HEK293 (cell line): Measurements from ENCODE around the gene POGZ.

Source experiments
- CTCF ChIA-PET: fragments of 350-600 bp; formaldehyde crosslinking; extraction: SDS; loops from one replicate; lab custom pipeline; 2021; ENCODE audit warnings: antibody characterized with exemption; lab: Yijun Ruan, JAX
- POLR2A ChIA-PET: fragments of 300-600 bp; formaldehyde crosslinking; extraction: SDS; loops from one replicate; lab custom pipeline; 2020; ENCODE audit warnings: antibody characterized with exemption, inconsistent platforms; lab: Yijun Ruan, JAX
- H3K27ac ChIP-seq: fragments of 200-500 bp; sonication (Bioruptor generic); 2 replicates; pipeline ENCODE4 v1.5.1; 2014; ENCODE audit warnings: low read depth, low read length, control low read depth, inconsistent platforms; ENCODE audit errors: extremely low read depth
- H3K36me3 ChIP-seq, 2 experiments: fragments of 200-500 bp in 1 of 2; sonication (Bioruptor generic) in 1 of 2; 1 replicate in 1 of 2; 2 replicates in 1 of 2; pipeline ENCODE4 v1.5.1; 2014 to 2017; ENCODE audit warnings: inconsistent platforms in 2 of 2, low read length in 2 of 2; ENCODE audit not compliant: control insufficient read depth in 2 of 2, insufficient read depth in 1 of 2
- H3K4me1 ChIP-seq: fragments of 200-500 bp; sonication (Bioruptor generic); 2 replicates; pipeline ENCODE4 v1.5.1; 2014; ENCODE audit warnings: mild to moderate bottlenecking, low read length, inconsistent platforms; ENCODE audit not compliant: control insufficient read depth, insufficient read depth
- H3K4me3 ChIP-seq: 2 replicates; pipeline ENCODE4 v1.5.1; 2011; ENCODE audit warnings: low read depth, mild to moderate bottlenecking, control low read depth, low read length, moderate library complexity
- H3K9me3 ChIP-seq: fragments of 200-500 bp; sonication (Bioruptor generic); 2 replicates; pipeline ENCODE4 v1.5.1; 2014; ENCODE audit warnings: low read depth, low read length, inconsistent platforms; ENCODE audit not compliant: control insufficient read depth, insufficient read depth
- KLF7 ChIP-seq: fragments of 450-650 bp; formaldehyde crosslinking; IDR thresholded peaks from 2 replicates; pipeline ENCODE4 v1.5.1; 2016; ENCODE audit warnings: missing biosample characterization, missing genetic modification characterization, borderline replicate concordance
- MZF1 ChIP-seq: fragments of 450-650 bp; formaldehyde crosslinking; IDR thresholded peaks from 2 replicates; pipeline ENCODE4 v1.5.1; 2017; ENCODE audit warnings: missing biosample characterization, missing genetic modification characterization, borderline replicate concordance
- PBX3 ChIP-seq: sonication (generic); formaldehyde crosslinking; IDR thresholded peaks from 2 replicates; pipeline ENCODE4 v1.8.1; 2022; ENCODE audit warnings: mild to moderate bottlenecking, moderate library complexity, missing genetic modification reagents
- SCRT2 ChIP-seq: fragments of 450-650 bp; formaldehyde crosslinking; IDR thresholded peaks from 2 replicates; pipeline ENCODE4 v1.5.1; 2016; ENCODE audit warnings: missing biosample characterization, missing genetic modification characterization
- TRIM28 ChIP-seq: IDR thresholded peaks from 2 replicates; pipeline ENCODE4 v1.6.1; 2011; ENCODE audit warnings: low read length, control low read depth, borderline replicate concordance
- WT1 ChIP-seq: fragments of 450-650 bp; formaldehyde crosslinking; IDR thresholded peaks from 2 replicates; pipeline ENCODE4 v1.5.1; 2016; ENCODE audit warnings: missing biosample characterization, missing genetic modification characterization
- YY2 ChIP-seq: fragments of 450-650 bp; formaldehyde crosslinking; IDR thresholded peaks from 2 replicates; pipeline ENCODE4 v1.5.1; 2016; ENCODE audit warnings: missing biosample characterization, missing genetic modification characterization
- ZBTB17 ChIP-seq: fragments of 450-650 bp; formaldehyde crosslinking; IDR thresholded peaks from 2 replicates; pipeline ENCODE4 v1.5.1; 2016; ENCODE audit warnings: missing biosample characterization, missing genetic modification characterization
- ZBTB26 ChIP-seq: fragments of 450-650 bp; formaldehyde crosslinking; optimal IDR thresholded peaks from 2 replicates; pipeline ENCODE3; 2016; ENCODE audit warnings: missing biosample characterization, mild to moderate bottlenecking, missing genetic modification characterization
- ZIC2 ChIP-seq: fragments of 450-650 bp; formaldehyde crosslinking; IDR thresholded peaks from 2 replicates; pipeline ENCODE4 v1.5.1; 2016; ENCODE audit warnings: missing biosample characterization, missing genetic modification characterization
- ZNF140 ChIP-seq: fragments of 450-650 bp; formaldehyde crosslinking; IDR thresholded peaks from 2 replicates; pipeline ENCODE4 v1.5.1; 2016; ENCODE audit warnings: missing biosample characterization, missing genetic modification characterization
- ZNF16 ChIP-seq: fragments of 450-650 bp; formaldehyde crosslinking; IDR thresholded peaks from 2 replicates; pipeline ENCODE4 v1.5.1; 2016; ENCODE audit warnings: low read depth, missing biosample characterization, missing genetic modification characterization
- ZNF248 ChIP-seq: fragments of 450-650 bp; formaldehyde crosslinking; IDR thresholded peaks from 2 replicates; pipeline ENCODE4 v1.5.1; 2017; ENCODE audit warnings: missing biosample characterization, missing genetic modification characterization
- ZNF488 ChIP-seq: fragments of 450-650 bp; formaldehyde crosslinking; IDR thresholded peaks from 2 replicates; pipeline ENCODE4 v1.5.1; 2016; ENCODE audit warnings: missing biosample characterization, missing genetic modification characterization
- ZNF544 ChIP-seq: fragments of 450-650 bp; formaldehyde crosslinking; IDR thresholded peaks from 2 replicates; pipeline ENCODE4 v1.5.0; 2017; ENCODE audit warnings: missing biosample characterization, missing genetic modification characterization
- ZNF639 ChIP-seq: fragments of 450-650 bp; formaldehyde crosslinking; IDR thresholded peaks from 2 replicates; pipeline ENCODE4 v1.5.1; 2016; ENCODE audit warnings: missing biosample characterization, missing genetic modification characterization
- ZNF658 ChIP-seq: fragments of 450-650 bp; formaldehyde crosslinking; IDR thresholded peaks from 2 replicates; pipeline ENCODE4; 2016; ENCODE audit warnings: missing biosample characterization, missing genetic modification characterization
- ZNF701 ChIP-seq: fragments of 450-650 bp; formaldehyde crosslinking; IDR thresholded peaks from 2 replicates; pipeline ENCODE4 v1.5.1; 2016; ENCODE audit warnings: missing biosample characterization, missing genetic modification characterization
- ZNF76 ChIP-seq: fragments of 450-650 bp; formaldehyde crosslinking; IDR thresholded peaks from 2 replicates; pipeline ENCODE4; 2016; ENCODE audit warnings: low read depth, missing biosample characterization, missing genetic modification characterization, borderline replicate concordance
- ZNF776 ChIP-seq: fragments of 450-650 bp; formaldehyde crosslinking; IDR thresholded peaks from 2 replicates; pipeline ENCODE4 v1.5.0; 2017; ENCODE audit warnings: missing biosample characterization, missing genetic modification characterization, borderline replicate concordance
- ZNF792 ChIP-seq: fragments of 450-650 bp; formaldehyde crosslinking; IDR thresholded peaks from 2 replicates; pipeline ENCODE4 v1.5.1; 2016; ENCODE audit warnings: missing biosample characterization, missing genetic modification characterization
- ZNF830 ChIP-seq: fragments of 450-650 bp; IDR thresholded peaks from 2 replicates; pipeline ENCODE4 v1.5.0; 2018; ENCODE audit warnings: missing biosample characterization, missing genetic modification characterization, low read depth, mild to moderate bottlenecking, moderate library complexity

The POGZ gene

GRCh38 chr1:151502859-151503780, 43.8 kb upstream of the POGZ start:
- no peak overlapping the region for H3K27ac ChIP-seq
- POLR2A ChIA-PET, result interaction anchor here (1.0 to 2.5 kb wide), 2 partner anchors 8 to 37 kb away, joined by 5 to 7 read pairs; partner anchors contain the start of genes CGN and TUFT1
- CTCF ChIA-PET, result interaction anchor here (0.5 to 0.6 kb wide), 2 partner anchors 9 to 32 kb away, joined by 3 read pairs; no protein-coding TSS in a partner anchor
- no peaks in the 10 kb centered on the region for H3K4me1 ChIP-seq
- no peak for TF ChIP-seq PBX3 (CRISPR knock-in tag)
- no peak for TF ChIP-seq ZNF140 (tag by site-specific recombination)
- no peak for TF ChIP-seq ZBTB26 (tag by site-specific recombination)
- no peak for TF ChIP-seq ZNF658 (tag by site-specific recombination)
- TF ChIP-seq ZNF776 (tag by site-specific recombination), result no peak
- no peak for TF ChIP-seq MZF1 (tag by site-specific recombination)
- no peak for TF ChIP-seq ZNF488 (tag by site-specific recombination)
- TF ChIP-seq ZNF792 (tag by site-specific recombination), result no peak
- TF ChIP-seq ZIC2 (tag by site-specific recombination), result no peak
- no peak for TF ChIP-seq ZBTB17 (tag by site-specific recombination)
- no peak for TF ChIP-seq YY2 (tag by site-specific recombination)
- TF ChIP-seq ZNF701 (tag by site-specific recombination), result no peak
- TF ChIP-seq ZNF248 (tag by site-specific recombination), result no peak
- TF ChIP-seq ZNF830 (tag by site-specific recombination), result no peak
- no peak for TF ChIP-seq ZNF16 (tag by site-specific recombination)
- no peak for TF ChIP-seq WT1 (tag by site-specific recombination)
- TF ChIP-seq ZNF76, result no peak
- no peak for TF ChIP-seq ZNF639 (tag by site-specific recombination)
- TF ChIP-seq ZNF544 (tag by site-specific recombination), result no peak
- no peaks in the 10 kb centered on the region for H3K36me3 ChIP-seq
- H3K9me3 ChIP-seq, result no peaks in the 10 kb centered on the region
- H3K4me3 ChIP-seq, result no peak overlapping the region

GRCh38 chr1:151502035-151502700, 42.9 kb upstream of the POGZ start:
- Histone ChIP-seq H3K4me3 (no peak overlapping the region), H3K27ac (no peak overlapping the region), H3K4me1 (no peaks in the 10 kb centered on the region), H3K36me3 (no peaks in the 10 kb centered on the region), H3K9me3 (no peaks in the 10 kb centered on the region)
- ChIA-PET CTCF (interaction anchor here (0.5 to 0.6 kb wide), 2 partner anchors 8 to 31 kb away, joined by 3 read pairs; no protein-coding TSS in a partner anchor), POLR2A (interaction anchor here (0.6 to 1.0 kb wide), 3 partner anchors 9 to 303 kb away, joined by 3 to 5 read pairs (median 4); partner anchors contain the start of gene CGN)
- TF ChIP-seq TRIM28 (0 out of 2 replicates have a peak, but pooled peaks have one; percentile 21), KLF7 (tag by site-specific recombination) (no peak), SCRT2 (tag by site-specific recombination) (no peak)
